Activated B cell treated with CpG ODN at 0.5 μM for 24 hours (primary cell): ENCODE data around the gene TMEM108. TPM values are rescaled to one million over a fixed set of nuclear protein-coding genes. Genes with fewer than 3 reads are reported as not detected.

ENCODE experiments used
- ATAC-seq: fragments of 200-7000 bp; cut with Tn5 transposase; one replicate; pipeline ENCODE4 v1.10.0; 2021; ENCODE audit warnings: low read depth, mild to moderate bottlenecking, moderate library complexity
- CTCF ChIA-PET: fragments of 350-600 bp; sonication (Branson Sonifier 250); formaldehyde crosslinking; loops from one replicate; lab custom pipeline; 2021; ENCODE audit warnings: antibody characterized with exemption; lab: Charles Lee
- POLR2A ChIA-PET: fragments of 350-600 bp; sonication (Branson Sonifier 250); formaldehyde crosslinking; loops from one replicate; lab custom pipeline; 2021; ENCODE audit warnings: antibody characterized with exemption; lab: Charles Lee
- DNase-seq: peaks from one replicate; pipeline ENCODE4 v3.0.0; 2022
- H3K27ac Mint-ChIP-seq: one replicate; pipeline ENCODE4 v1.8.0; 2020; ENCODE audit warnings: mixed read lengths
- H3K27me3 Mint-ChIP-seq: one replicate; pipeline ENCODE4 v1.8.0; 2021; ENCODE audit warnings: mixed read lengths
- H3K36me3 Mint-ChIP-seq: one replicate; pipeline ENCODE4 v1.8.0; 2021; ENCODE audit warnings: low read depth, mixed read lengths
- H3K4me1 Mint-ChIP-seq: one replicate; pipeline ENCODE4 v1.8.0; 2021; ENCODE audit warnings: mixed read lengths
- H3K4me3 Mint-ChIP-seq: one replicate; pipeline ENCODE4 v1.8.0; 2020; ENCODE audit warnings: mild to moderate bottlenecking, mixed read lengths
- H3K9me3 Mint-ChIP-seq: one replicate; pipeline ENCODE4 v1.8.0; 2020; ENCODE audit warnings: mixed read lengths
- CTCF ChIP-seq: fragments of 200-600 bp; IDR thresholded peaks from one replicate; pipeline ENCODE4 v1.8.0; 2022; ENCODE audit warnings: antibody characterized with exemption, mild to moderate bottlenecking
- intact Hi-C: fragments of 100-400 bp; cut with micrococcal nuclease; formaldehyde crosslinking; loops from one replicate; pipeline ENCODE4 v1.15.1; 2024
- total RNA-seq: library from RNA; stranded (reverse); gene quantifications from 2 replicates; pipeline ENCODE4 v1.2.3, GENCODE V29; 2022

TMEM108 gene
- total RNA-seq, 1 donor from 2014 or later: not detected

- ChIA-PET CTCF (no interaction called here), POLR2A (no interaction called here)
- intact Hi-C loops: no loop called here
- no peak for TF ChIP-seq CTCF
- no peaks in the 10 kb centered on the region for H3K4me1 Mint-ChIP-seq
- H3K4me3 Mint-ChIP-seq: no peak overlapping the region
- H3K27me3 Mint-ChIP-seq: peaks cover 2% of the 10 kb centered on the region
- H3K36me3 Mint-ChIP-seq: no peaks in the 10 kb centered on the region
- DNase-seq: no peak
- ATAC-seq: no peak
- no peaks in the 10 kb centered on the region for H3K9me3 Mint-ChIP-seq
- no peak overlapping the region for H3K27ac Mint-ChIP-seq
Measured at GRCh38 chr3:133157716-133158115, 119.5 kb downstream of the TMEM108 start.

- intact Hi-C loops: no loop called here
- CTCF ChIA-PET: no interaction called here
- no peak for DNase-seq
- Mint-ChIP-seq H3K27me3 (peaks cover 2% of the 10 kb centered on the region), H3K9me3 (no peaks in the 10 kb centered on the region), H3K4me3 (no peak overlapping the region), H3K4me1 (no peaks in the 10 kb centered on the region), H3K27ac (no peak overlapping the region), H3K36me3 (no peaks in the 10 kb centered on the region)
- TF ChIP-seq CTCF: no peak
- POLR2A ChIA-PET: no interaction called here
- no peak for ATAC-seq
Measured at GRCh38 chr3:133158686-133159085, 120.5 kb downstream of the TMEM108 start.

- no peak for ATAC-seq
- H3K27ac Mint-ChIP-seq: no peak overlapping the region
- intact Hi-C loops: no loop called here
- H3K9me3 Mint-ChIP-seq: no peaks in the 10 kb centered on the region
- DNase-seq: no peak
- H3K4me3 Mint-ChIP-seq: no peak overlapping the region
- peaks cover 6% of the 10 kb centered on the region for H3K27me3 Mint-ChIP-seq
- CTCF ChIA-PET: no interaction called here
- H3K4me1 Mint-ChIP-seq: no peaks in the 10 kb centered on the region
- no peaks in the 10 kb centered on the region for H3K36me3 Mint-ChIP-seq
- no peak for TF ChIP-seq CTCF
- POLR2A ChIA-PET: no interaction called here
Measured at GRCh38 chr3:133159498-133160475, 121.6 kb downstream of the TMEM108 start.

GRCh38 chr3:133161656-133162055 lies 123.5 kb downstream of the TMEM108 start:
- CTCF ChIA-PET: no interaction called here
- DNase-seq (no peak), ATAC-seq (no peak)
- no peaks in the 10 kb centered on the region for H3K36me3 Mint-ChIP-seq
- intact Hi-C loops: no loop called here
- H3K27ac Mint-ChIP-seq: no peak overlapping the region
- peaks cover 9% of the 10 kb centered on the region for H3K27me3 Mint-ChIP-seq
- H3K4me3 Mint-ChIP-seq: no peak overlapping the region
- H3K9me3 Mint-ChIP-seq: no peaks in the 10 kb centered on the region
- POLR2A ChIA-PET: interaction anchor here (0.7 kb wide), 1 partner anchor 75 kb away, joined by 4 read pairs; no protein-coding TSS in a partner anchor
- H3K4me1 Mint-ChIP-seq: no peaks in the 10 kb centered on the region
- TF ChIP-seq CTCF: no peak

- no peak for DNase-seq
- Mint-ChIP-seq H3K27ac (no peak overlapping the region), H3K27me3 (peaks cover 9% of the 10 kb centered on the region), H3K36me3 (no peaks in the 10 kb centered on the region), H3K4me3 (no peak overlapping the region), H3K4me1 (no peaks in the 10 kb centered on the region), H3K9me3 (no peaks in the 10 kb centered on the region)
- intact Hi-C loops: no loop called here
- POLR2A ChIA-PET: no interaction called here
- CTCF ChIA-PET: no interaction called here
- no peak for TF ChIP-seq CTCF
- no peak for ATAC-seq
Measured at GRCh38 chr3:133162265-133162664, 124.1 kb downstream of the TMEM108 start.
